Memory B cell (primary cell): Measurements from ENCODE around the gene HMG20A.

ENCODE experiments used
- ATAC-seq: fragments of 150-1000 bp; cut with Tn5 transposase; 2 replicates; pipeline ENCODE4 v1.10.0; 2021; ENCODE audit warnings: low read depth, mild to moderate bottlenecking, moderate library complexity
- DNase-seq, 2 donors: peaks; one replicate each; pipeline ENCODE4 v3.0.0; 2022; ENCODE audit warnings: low spot score in 2 of 2
- H3K27ac Mint-ChIP-seq: one replicate; pipeline ENCODE4 v1.8.0; 2022; ENCODE audit warnings: mild to moderate bottlenecking, moderate library complexity, mixed read lengths
- H3K27me3 Mint-ChIP-seq: one replicate; pipeline ENCODE4 v1.8.0; 2022; ENCODE audit warnings: mixed read lengths
- H3K36me3 Mint-ChIP-seq: one replicate; pipeline ENCODE4 v1.8.0; 2022; ENCODE audit warnings: mild to moderate bottlenecking, mixed read lengths
- H3K4me1 Mint-ChIP-seq: one replicate; pipeline ENCODE4 v1.8.0; 2022; ENCODE audit warnings: mixed read lengths
- H3K4me3 Mint-ChIP-seq: one replicate; pipeline ENCODE4 v1.8.0; 2022; ENCODE audit warnings: mild to moderate bottlenecking, moderate library complexity, mixed read lengths
- H3K9me3 Mint-ChIP-seq: one replicate; pipeline ENCODE4 v1.8.0; 2022; ENCODE audit warnings: mixed read lengths

The HMG20A gene

DNA sequence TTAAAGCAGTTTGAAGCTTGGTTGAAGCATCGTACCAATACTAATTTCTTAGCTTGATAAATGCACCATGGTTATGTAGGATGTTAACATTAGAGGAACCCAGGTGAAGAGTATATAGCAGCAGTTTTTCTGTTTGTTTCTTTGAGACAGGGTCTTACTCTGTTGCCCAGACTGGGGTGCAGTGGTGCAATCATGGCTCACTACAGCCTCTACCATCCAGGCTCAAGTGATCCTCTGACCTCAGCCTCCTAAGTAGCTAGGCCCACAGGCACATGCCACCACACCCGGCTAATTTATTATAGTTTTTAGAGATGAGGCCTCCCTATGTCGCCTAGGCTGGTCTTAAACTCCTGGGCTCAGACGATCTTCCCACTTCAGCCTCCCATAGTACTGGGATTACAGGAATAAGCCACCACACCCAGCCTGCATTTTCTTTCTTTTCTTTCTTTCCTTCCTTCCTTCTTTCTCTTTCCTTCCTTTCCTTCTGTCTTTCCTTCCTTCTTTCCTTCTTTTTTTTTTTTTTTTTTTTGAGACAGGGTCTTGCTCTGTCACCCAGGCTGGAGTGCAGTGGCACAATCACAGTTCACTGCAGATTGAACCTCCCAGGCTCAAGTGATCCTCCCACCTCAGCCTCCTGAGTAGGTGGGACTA lies 6.9 kb upstream of the HMG20A start:
- ATAC-seq (no peak), DNase-seq (no peak)
- Mint-ChIP-seq H3K4me3 (no peak overlapping the region), H3K27me3 (no peaks in the 10 kb centered on the region), H3K36me3 (no peaks in the 10 kb centered on the region), H3K27ac (no peak overlapping the region), H3K4me1 (peaks cover 25% of the 10 kb centered on the region), H3K9me3 (no peaks in the 10 kb centered on the region)

DNA sequence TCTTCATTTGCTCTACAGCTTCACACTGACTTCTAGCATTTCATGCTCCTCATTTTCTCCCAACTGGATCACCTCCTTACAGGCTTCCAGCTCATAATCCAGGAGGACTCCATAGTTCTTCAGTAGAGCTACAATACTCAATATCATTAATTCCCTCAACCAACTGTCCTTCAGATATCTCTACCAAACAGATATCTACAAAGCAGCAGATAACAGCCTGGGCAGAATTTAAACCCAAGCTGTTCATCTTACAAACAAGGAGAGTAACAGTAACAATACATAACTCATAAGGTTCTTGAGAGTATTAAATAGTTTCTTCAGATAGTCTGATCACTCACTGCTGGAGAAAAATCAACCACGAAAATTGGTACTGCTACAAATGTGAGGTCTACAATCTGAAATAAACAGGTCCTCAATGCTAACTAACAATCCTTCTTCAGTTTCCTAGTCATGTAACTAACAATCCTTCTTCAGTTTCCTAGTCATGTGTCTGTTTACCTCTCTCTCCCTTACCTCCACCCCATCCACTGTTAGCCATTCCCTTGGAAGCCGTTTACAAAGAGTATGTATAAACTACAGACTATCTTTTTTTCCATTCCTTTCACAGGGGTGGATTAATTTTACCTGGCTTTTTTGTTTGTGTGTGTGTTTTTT lies 5.8 kb upstream of the HMG20A start:
- Mint-ChIP-seq H3K27ac (no peak overlapping the region), H3K36me3 (no peaks in the 10 kb centered on the region), H3K4me3 (no peak overlapping the region), H3K27me3 (no peaks in the 10 kb centered on the region), H3K9me3 (no peaks in the 10 kb centered on the region), H3K4me1 (peaks cover 25% of the 10 kb centered on the region)
- ATAC-seq (no peak), DNase-seq (no peak)

DNA sequence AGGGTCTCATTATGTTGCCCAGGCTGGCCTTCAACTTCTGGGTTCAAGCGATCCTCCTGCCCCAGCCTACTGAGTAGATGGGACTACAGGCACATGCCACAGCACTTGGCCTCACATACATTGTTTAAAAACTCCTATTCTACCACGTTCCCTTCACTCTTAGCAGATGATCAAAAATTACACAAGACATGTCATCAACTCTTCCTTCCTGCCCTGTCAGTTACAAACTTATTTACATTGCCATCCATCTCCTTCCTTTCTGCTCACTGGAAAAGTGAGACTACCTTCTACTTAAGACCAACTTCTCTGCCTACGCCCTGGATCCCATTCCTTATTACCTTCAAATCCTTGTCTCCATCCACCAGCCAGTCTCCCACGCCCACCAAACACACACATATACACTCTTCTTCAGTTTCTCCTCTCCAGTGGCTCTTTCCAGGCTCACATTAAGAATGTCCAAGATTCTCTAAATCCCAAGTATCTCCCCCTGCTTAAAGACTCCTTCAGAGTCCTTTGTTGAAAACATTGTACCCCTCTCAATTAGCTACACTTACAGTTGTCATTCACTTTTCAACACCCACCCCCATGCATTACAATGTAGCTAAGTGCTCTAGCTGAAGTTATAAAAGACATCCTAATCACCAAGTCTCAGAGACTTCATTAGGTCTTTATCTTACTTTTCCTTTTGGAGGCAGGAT lies 5.1 kb upstream of the HMG20A start:
- H3K9me3 Mint-ChIP-seq, result no peaks in the 10 kb centered on the region
- H3K4me3 Mint-ChIP-seq, result no peak overlapping the region
- DNase-seq (no peak), ATAC-seq (no peak)
- no peak overlapping the region for H3K27ac Mint-ChIP-seq
- H3K27me3 Mint-ChIP-seq, result no peaks in the 10 kb centered on the region
- no peaks in the 10 kb centered on the region for H3K36me3 Mint-ChIP-seq
- H3K4me1 Mint-ChIP-seq, result peaks cover 23% of the 10 kb centered on the region

DNA sequence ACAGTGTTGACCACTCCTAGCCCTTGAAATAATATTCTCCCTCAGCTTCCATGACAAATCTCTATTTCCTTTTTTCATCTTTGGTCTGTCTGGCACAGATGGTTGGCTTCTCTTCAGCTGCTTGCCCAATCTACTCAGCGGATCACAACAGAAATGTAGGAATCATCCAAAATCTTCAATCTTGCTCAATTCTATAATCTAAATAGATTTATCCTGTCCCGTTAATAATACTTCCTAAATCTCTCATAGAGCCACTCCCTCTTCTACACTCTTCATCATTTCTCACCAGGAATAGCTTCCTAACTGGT lies 4.6 kb upstream of the HMG20A start:
- no peaks in the 10 kb centered on the region for H3K9me3 Mint-ChIP-seq
- H3K36me3 Mint-ChIP-seq, result no peaks in the 10 kb centered on the region
- no peak overlapping the region for H3K27ac Mint-ChIP-seq
- H3K4me3 Mint-ChIP-seq, result no peak overlapping the region
- DNase-seq (no peak), ATAC-seq (no peak)
- peaks cover 22% of the 10 kb centered on the region for H3K4me1 Mint-ChIP-seq
- H3K27me3 Mint-ChIP-seq, result no peaks in the 10 kb centered on the region

DNA sequence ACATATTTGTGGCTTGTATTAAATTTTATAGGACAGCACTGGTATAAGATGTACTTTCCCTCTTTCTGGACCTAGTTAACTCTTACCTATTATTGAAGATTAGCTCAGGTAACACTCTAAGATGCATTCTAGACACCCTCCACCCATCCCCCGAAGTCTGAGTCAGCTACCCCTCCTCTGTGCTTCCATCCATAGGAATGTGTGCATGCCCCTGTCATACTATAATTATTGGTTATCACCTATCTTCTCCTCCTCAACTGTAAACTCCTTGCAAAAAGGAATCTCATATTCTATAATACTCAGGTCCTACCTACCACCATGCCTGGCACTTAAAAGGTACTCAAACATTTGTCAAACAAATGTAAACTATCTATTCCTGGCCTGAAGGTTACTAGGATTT lies 3.7 kb upstream of the HMG20A start:
- no peak for DNase-seq
- Mint-ChIP-seq H3K4me3 (no peak overlapping the region), H3K4me1 (peaks cover 21% of the 10 kb centered on the region), H3K27ac (no peak overlapping the region), H3K9me3 (no peaks in the 10 kb centered on the region), H3K36me3 (no peaks in the 10 kb centered on the region), H3K27me3 (no peaks in the 10 kb centered on the region)
- ATAC-seq, result no peak

DNA sequence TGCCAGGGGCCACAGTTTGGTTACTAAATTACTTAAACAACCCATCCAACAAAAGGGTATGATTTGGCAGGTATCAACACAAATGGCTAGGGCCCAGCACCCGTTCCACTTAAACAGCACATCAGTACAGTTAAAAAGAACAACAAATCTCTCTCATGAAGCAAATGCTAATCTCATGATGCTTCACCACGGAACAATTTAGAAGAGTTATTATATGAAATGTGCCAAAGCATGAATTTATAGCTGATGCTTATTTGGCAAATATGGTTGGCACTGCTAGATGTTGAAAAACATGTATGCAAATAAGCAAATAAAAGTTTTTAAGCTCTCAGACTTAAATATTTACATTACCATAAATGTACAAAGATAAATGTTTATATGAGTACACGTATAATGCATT lies 3.1 kb upstream of the HMG20A start:
- H3K9me3 Mint-ChIP-seq, result no peaks in the 10 kb centered on the region
- no peaks in the 10 kb centered on the region for H3K36me3 Mint-ChIP-seq
- peaks cover 16% of the 10 kb centered on the region for H3K4me1 Mint-ChIP-seq
- H3K27ac Mint-ChIP-seq, result no peak overlapping the region
- DNase-seq, result no peak
- H3K4me3 Mint-ChIP-seq, result no peak overlapping the region
- no peaks in the 10 kb centered on the region for H3K27me3 Mint-ChIP-seq
- ATAC-seq, result no peak

DNA sequence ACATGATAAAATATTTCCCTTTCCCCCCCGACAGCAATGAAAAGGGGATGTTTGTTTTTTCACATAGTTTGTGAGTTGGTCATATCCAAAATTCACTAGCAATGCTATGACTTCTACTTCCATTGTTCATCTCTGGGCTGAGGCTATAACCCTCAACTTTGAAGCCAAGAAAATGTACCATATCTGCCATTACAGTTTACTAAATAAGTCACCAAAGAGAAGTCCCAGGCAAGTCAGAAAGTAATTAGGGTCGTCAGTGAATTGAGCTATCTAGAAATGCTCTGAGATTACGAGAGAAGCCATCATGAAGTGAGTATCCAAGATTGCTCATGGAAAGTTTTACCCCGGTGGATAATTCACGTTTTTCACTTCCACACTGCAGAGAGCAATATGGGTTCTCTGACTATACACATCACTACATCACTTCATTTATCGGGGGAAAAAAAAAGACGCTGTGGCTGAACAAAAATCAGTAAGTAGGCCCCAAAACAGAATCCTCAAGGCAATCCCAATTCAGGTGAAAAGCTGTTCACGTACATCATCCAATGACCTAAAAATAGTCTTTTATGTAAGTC lies 2.2 kb upstream of the HMG20A start:
- H3K27ac Mint-ChIP-seq, result peak overlapping the region; percentile 89
- DNase-seq (no peak), ATAC-seq (no peak)
- peaks cover 14% of the 10 kb centered on the region for H3K4me1 Mint-ChIP-seq
- no peaks in the 10 kb centered on the region for H3K27me3 Mint-ChIP-seq
- H3K4me3 Mint-ChIP-seq, result peak overlapping the region; percentile 96
- H3K9me3 Mint-ChIP-seq, result no peaks in the 10 kb centered on the region
- no peaks in the 10 kb centered on the region for H3K36me3 Mint-ChIP-seq

DNA sequence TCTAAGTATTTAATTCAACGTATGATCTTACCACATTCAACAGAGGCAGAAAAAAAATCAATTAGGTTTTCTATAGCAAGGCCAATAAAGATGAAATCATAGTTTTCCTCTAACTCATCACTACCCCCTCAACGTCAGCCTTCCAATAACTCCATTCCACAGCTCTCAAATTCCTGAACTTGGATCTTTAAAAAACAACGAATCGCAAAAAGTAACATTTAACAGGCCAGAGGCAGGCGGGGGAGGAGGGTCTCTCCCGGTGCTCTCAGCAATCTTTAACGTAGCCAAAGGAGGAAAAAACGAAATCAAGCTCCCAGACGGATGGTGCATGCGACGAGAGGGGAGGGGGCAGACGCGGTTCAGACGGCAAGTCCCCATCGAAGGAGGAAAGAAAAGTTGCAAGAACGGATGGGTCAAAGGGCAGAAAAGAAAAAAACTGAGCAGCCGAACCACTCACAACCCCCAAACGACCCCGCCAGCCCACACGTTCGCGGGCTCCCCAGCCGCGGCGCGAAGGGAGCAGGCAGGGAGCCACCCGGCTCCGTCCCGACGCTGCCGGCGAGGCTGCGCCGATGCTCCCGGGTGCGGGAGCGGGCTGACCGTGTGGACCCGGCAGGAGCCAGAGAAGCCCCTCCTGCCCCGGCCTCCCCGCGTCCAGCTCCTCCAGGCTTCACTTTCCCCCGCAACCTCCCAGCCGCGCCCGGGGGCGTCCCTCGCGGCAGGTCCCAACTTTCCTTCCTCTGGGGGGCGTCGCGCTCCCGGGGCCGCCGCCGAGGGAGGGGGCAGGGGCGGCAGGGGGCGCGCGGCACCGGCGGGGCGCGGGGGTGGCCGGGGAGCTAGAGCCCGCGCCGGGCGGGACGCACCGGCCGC lies 1.5 kb upstream of the HMG20A start:
- H3K36me3 Mint-ChIP-seq, result no peaks in the 10 kb centered on the region
- no peaks in the 10 kb centered on the region for H3K27me3 Mint-ChIP-seq
- DNase-seq (peak in 1 of 2 donors; percentile 5), ATAC-seq (no peak)
- no peaks in the 10 kb centered on the region for H3K9me3 Mint-ChIP-seq
- peaks cover 18% of the 10 kb centered on the region for H3K4me1 Mint-ChIP-seq
- peak overlapping the region; percentile 96 for H3K4me3 Mint-ChIP-seq
- H3K27ac Mint-ChIP-seq, result peak overlapping the region; percentile 98

DNA sequence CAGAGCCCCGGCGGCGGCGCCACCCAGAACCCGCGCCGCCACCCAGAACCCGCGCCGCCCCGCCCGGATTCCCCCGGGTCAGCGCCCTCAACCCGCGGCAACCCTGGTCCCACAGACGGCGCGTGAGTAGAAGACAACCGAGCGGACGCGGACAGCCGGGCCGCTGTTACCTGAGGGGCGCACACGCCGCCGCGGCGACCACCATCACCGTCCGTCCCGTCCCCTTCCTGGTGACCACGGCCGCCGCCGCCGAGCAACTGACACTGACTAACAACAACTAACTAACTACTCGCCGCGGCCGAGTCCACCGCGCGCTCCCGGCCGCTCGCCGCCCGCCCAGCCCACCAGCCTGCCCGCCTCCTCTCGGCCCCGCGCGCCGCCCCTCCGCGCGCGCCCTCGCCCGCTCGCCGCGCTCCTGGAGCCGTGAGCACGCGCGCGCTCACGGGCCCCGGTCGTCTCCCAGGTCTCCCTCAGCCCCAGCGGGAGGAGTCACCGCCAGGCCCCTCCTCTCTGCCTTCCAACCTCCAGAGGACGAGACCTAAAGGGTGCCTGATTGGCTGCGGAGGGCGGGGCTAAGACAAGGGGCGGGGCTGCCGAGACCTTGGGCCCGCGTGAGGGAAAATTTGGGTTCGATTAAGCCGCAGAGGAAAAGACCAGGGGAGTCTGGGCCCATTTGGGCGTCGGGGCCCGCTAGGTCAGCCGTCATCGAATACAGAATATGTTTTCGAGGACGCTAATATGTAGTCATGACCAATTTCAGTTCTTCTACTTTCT lies 665 bp upstream of the HMG20A start, which contains the start of gene PEAK1:
PEAK1 (minus strand) TSS at position 269 of the 774 bp plus-strand sequence. CDS start 238,178 bp downstream, outside the sequence.
- H3K36me3 Mint-ChIP-seq, result peaks cover 2% of the 10 kb centered on the region
- peak; percentile 95 to 99 for DNase-seq
- H3K27ac Mint-ChIP-seq, result peak within 1 kb of the TSS; percentile 98
- peaks cover 21% of the 10 kb centered on the region for H3K4me1 Mint-ChIP-seq
- no peaks in the 10 kb centered on the region for H3K9me3 Mint-ChIP-seq
- H3K4me3 Mint-ChIP-seq, result peak within 1 kb of the TSS; percentile 97
- H3K27me3 Mint-ChIP-seq, result no peaks in the 10 kb centered on the region
- ATAC-seq, result peak; percentile 93

DNA sequence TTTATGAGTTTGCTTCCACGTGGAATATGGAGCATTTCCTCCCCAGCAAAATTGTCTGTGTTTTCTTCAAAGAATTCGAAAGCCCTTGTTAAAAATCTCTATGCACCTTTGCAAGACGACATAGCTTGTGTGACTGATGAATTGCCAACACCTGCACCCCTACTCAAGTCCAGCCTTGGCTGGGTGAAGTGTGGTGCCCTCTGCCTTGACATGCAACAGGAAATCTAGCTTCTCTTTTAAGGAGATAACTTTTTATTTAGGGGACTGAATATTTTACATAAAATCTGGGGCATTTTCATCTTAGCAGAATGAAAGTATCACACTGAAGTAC lies 647 bp downstream of the HMG20A start:
- Mint-ChIP-seq H3K27ac (peak overlapping the region; percentile 98), H3K4me1 (peaks cover 27% of the 10 kb centered on the region), H3K9me3 (no peaks in the 10 kb centered on the region), H3K27me3 (no peaks in the 10 kb centered on the region), H3K4me3 (peak overlapping the region; percentile 97), H3K36me3 (peaks cover 4% of the 10 kb centered on the region)
- DNase-seq (no peak), ATAC-seq (no peak)

DNA sequence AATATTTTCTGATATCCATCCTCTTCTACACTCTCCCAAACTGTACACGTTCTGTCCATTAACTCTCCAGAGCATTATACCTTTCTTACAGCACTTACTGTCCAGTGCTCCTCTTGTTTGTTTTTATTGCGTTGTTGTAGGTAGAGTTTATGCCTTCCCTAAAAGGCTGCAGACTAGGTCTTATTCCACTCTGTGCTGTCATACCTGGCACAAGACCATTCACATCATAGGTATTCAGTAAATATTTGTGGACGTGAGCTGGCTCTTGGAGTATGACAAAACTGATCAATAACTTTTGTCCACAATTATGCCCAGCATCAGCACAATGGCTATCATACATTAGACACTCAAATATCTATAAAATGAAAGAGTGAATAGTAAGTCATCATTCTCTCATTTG lies 4.4 kb downstream of the HMG20A start:
- Mint-ChIP-seq H3K4me3 (no peak overlapping the region), H3K4me1 (peaks cover 29% of the 10 kb centered on the region), H3K36me3 (peaks cover 6% of the 10 kb centered on the region), H3K27me3 (no peaks in the 10 kb centered on the region), H3K27ac (no peak overlapping the region), H3K9me3 (no peaks in the 10 kb centered on the region)
- ATAC-seq (no peak), DNase-seq (no peak)

DNA sequence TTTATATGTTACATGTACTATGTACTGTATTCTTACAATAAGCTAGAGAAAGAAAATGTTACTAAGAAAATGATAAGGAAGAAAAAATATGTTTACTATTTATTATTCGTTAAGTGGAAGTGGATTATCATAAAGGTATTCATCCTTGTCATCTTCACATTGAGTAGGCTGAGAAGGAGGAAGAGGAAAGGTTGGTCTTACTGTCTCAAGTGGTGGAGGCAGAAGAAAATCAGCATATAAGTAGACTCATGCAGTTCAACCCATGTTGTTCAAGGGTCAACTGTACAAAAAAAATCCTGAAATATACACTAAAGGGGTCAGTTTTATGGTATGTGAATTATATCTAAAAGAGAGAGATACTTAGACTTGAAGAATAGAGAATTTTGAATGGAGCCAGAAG lies 5.7 kb downstream of the HMG20A start:
- H3K27ac Mint-ChIP-seq, result peak overlapping the region; percentile 1

DNA sequence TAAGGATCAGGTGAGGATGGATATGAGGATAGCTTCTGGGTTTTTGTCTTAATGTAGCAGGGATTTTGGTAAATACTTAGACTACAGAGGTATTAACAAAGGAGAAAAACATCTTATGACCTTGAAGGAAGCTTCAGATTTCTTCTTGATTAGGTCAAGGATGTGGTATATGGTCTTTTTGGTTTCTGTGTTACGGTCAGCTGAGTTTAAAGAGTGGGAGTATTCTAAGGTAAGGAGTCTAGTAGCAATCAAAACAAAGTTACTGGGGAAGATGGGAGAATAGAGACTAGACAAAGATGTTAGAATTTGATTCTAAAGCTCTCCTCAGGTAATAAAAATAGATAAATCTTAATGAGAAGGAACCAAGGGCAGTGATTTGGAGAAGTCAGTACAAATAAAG lies 6.2 kb downstream of the HMG20A start:
- H3K27ac Mint-ChIP-seq, result peak overlapping the region; percentile 1
- H3K27me3 Mint-ChIP-seq, result no peaks in the 10 kb centered on the region
- no peaks in the 10 kb centered on the region for H3K9me3 Mint-ChIP-seq
- ATAC-seq (peak; percentile 31), DNase-seq (no peak)
- H3K4me3 Mint-ChIP-seq, result no peak overlapping the region
- peaks cover 35% of the 10 kb centered on the region for H3K4me1 Mint-ChIP-seq
- H3K36me3 Mint-ChIP-seq, result peaks cover 9% of the 10 kb centered on the region

More for the DNA sequence above, 5.7 kb downstream of the HMG20A start:
- H3K4me1 Mint-ChIP-seq, result peaks cover 35% of the 10 kb centered on the region
- H3K4me3 Mint-ChIP-seq, result no peak overlapping the region
- ATAC-seq, result peak; percentile 39
- H3K36me3 Mint-ChIP-seq, result peaks cover 9% of the 10 kb centered on the region
- no peak for DNase-seq
- H3K27me3 Mint-ChIP-seq, result no peaks in the 10 kb centered on the region
- H3K9me3 Mint-ChIP-seq, result no peaks in the 10 kb centered on the region
